Measurements from ENCODE around the gene DENND6B.

- TF ChIP-seq CTCF (IDR thresholded peaks at IDR 0.05) (no peak), POLR2AphosphoS5 (IDR thresholded peaks at IDR 0.05) (no peak)
Observed at GRCh38 chr22:50303848-50304527, 22.8 kb downstream of the DENND6B start.
